ENCODE results near the gene SF1. TPM values are rescaled to one million over a fixed set of nuclear protein-coding genes. Genes with fewer than 3 reads are reported as not detected.

SF1 gene
- total RNA-seq, 3 donors from 2014 or later (not counting 1 experiment from before 2014, with no cell fraction given): 841 to 864 (median 845) TPM

GRCh38 chr11:64767344-64768299 is 10.7 kb downstream of the SF1 start:
- H3K36me3 Mint-ChIP-seq: peaks cover 42% of the 10 kb centered on the region
- H3K4me1 ChIP-seq (ENCODE audit: control insufficient read depth, insufficient read depth, low read length): peaks cover 60% of the 10 kb centered on the region

DNA sequence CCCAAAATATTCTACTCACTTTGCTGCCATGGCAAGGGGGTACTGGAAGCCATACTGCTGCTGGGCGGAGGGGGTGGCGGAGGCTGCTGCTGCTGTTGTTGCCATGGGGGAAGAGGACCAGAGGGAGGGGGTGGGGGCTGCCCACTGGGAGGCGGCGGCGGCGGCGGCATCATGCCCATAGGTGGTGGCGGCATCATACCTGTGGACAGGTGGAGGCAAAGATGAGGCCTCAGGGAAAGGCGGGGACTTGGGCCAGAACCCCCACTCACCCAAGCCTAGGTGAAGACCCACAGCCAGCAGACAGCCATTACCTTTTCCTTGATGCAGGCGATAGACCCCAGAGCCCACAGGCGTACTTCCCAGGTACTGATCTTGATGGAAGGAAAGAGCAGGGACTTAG is 11.5 kb downstream of the SF1 start:
- Histone ChIP-seq H3K9me3 (ENCODE audit: control insufficient read depth, insufficient read depth, low read length) (no peaks in the 10 kb centered on the region), H3K4me1 (ENCODE audit: control insufficient read depth, insufficient read depth, low read length) (peaks cover 68% of the 10 kb centered on the region), H3K27ac (ENCODE audit: low read length) (peak overlapping the region; percentile 51), H3K36me3 (ENCODE audit: control insufficient read depth, insufficient read depth, low read length) (peaks cover 77% of the 10 kb centered on the region), H3K27me3 (ENCODE audit: control insufficient read depth, insufficient read depth, low read length) (no peaks in the 10 kb centered on the region), H3K4me3 (ENCODE audit: low read length) (no peak overlapping the region)
- intact Hi-C loops (cut with micrococcal nuclease): loop anchor here (1.0 kb wide), 1 partner anchor 24 kb away; no protein-coding TSS in a partner anchor
- Mint-ChIP-seq H3K36me3 (peaks cover 35% of the 10 kb centered on the region), H3K27ac (peak overlapping the region; percentile 83 to 95), H3K4me3 (peak overlapping the region; percentile 52), H3K9me3 (no peaks in the 10 kb centered on the region), H3K27me3 (ENCODE audit: low read depth in 2 of 2) (no peaks in the 10 kb centered on the region), H3K4me1 (peaks cover 80 to 88% of the 10 kb centered on the region in 2 donors)
- DNase-seq: no peak
- 94% methylated on average over 11 of the region's 11 CpGs for WGBS (ENCODE audit: insufficient coverage)
- TF ChIP-seq, protein P1, sequence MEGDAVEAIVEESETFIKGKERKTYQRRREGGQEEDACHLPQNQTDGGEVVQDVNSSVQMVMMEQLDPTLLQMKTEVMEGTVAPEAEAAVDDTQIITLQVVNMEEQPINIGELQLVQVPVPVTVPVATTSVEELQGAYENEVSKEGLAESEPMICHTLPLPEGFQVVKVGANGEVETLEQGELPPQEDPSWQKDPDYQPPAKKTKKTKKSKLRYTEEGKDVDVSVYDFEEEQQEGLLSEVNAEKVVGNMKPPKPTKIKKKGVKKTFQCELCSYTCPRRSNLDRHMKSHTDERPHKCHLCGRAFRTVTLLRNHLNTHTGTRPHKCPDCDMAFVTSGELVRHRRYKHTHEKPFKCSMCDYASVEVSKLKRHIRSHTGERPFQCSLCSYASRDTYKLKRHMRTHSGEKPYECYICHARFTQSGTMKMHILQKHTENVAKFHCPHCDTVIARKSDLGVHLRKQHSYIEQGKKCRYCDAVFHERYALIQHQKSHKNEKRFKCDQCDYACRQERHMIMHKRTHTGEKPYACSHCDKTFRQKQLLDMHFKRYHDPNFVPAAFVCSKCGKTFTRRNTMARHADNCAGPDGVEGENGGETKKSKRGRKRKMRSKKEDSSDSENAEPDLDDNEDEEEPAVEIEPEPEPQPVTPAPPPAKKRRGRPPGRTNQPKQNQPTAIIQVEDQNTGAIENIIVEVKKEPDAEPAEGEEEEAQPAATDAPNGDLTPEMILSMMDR (IDR thresholded peaks at IDR 0.05): no peak
- ATAC-seq: no peak

More at GRCh38 chr11:64767344-64768299, 10.7 kb downstream of the SF1 start:
- Histone ChIP-seq H3K27ac (ENCODE audit: low read length) (peak overlapping the region; percentile 51), H3K36me3 (ENCODE audit: control insufficient read depth, insufficient read depth, low read length) (peaks cover 83% of the 10 kb centered on the region), H3K4me3 (ENCODE audit: low read length) (no peak overlapping the region), H3K9me3 (ENCODE audit: control insufficient read depth, insufficient read depth, low read length) (no peaks in the 10 kb centered on the region), H3K27me3 (ENCODE audit: control insufficient read depth, insufficient read depth, low read length) (no peaks in the 10 kb centered on the region)
- peak; percentile 76 to 91 for DNase-seq
- WGBS (ENCODE audit: insufficient coverage): 48% methylated on average over 19 of the region's 19 CpGs
- Mint-ChIP-seq H3K27me3 (ENCODE audit: low read depth in 2 of 2) (no peaks in the 10 kb centered on the region), H3K9me3 (no peaks in the 10 kb centered on the region), H3K4me3 (peak overlapping the region; percentile 52), H3K27ac (peak overlapping the region; percentile 83 to 95), H3K4me1 (peaks cover 80 to 85% of the 10 kb centered on the region in 2 donors)
- ATAC-seq: peak; percentile 39 to 58 (median 42)
- TF ChIP-seq, protein P1 (IDR thresholded peaks at IDR 0.05): peak; percentile 91
- intact Hi-C loops (cut with micrococcal nuclease): loop anchor here (1.0 kb wide), 1 partner anchor 24 kb away; no protein-coding TSS in a partner anchor

GRCh38 chr11:64765851-64766665 is 12.3 kb downstream of the SF1 start:
- DNase-seq: no peak
- Histone ChIP-seq H3K9me3 (ENCODE audit: control insufficient read depth, insufficient read depth, low read length) (no peaks in the 10 kb centered on the region), H3K4me1 (ENCODE audit: control insufficient read depth, insufficient read depth, low read length) (peaks cover 76% of the 10 kb centered on the region), H3K27ac (ENCODE audit: low read length) (peak overlapping the region; percentile 2), H3K36me3 (ENCODE audit: control insufficient read depth, insufficient read depth, low read length) (peaks cover 69% of the 10 kb centered on the region), H3K27me3 (ENCODE audit: control insufficient read depth, insufficient read depth, low read length) (no peaks in the 10 kb centered on the region), H3K4me3 (ENCODE audit: low read length) (no peak overlapping the region)
- intact Hi-C loops (cut with micrococcal nuclease): loop anchor here (2.0 kb wide), 1 partner anchor 13 kb away; the partner anchor contains the start of gene SF1
- TF ChIP-seq, protein P1 (IDR thresholded peaks at IDR 0.05): no peak
- H3K27ac Mint-ChIP-seq: peak overlapping the region; percentile 83 to 95
- 75% methylated on average over 35 of the region's 42 CpGs for WGBS (ENCODE audit: insufficient coverage)
- peak in 2 of 3 donors; percentile 5 to 33 for ATAC-seq
- peaks cover 80 to 87% of the 10 kb centered on the region in 2 donors for H3K4me1 Mint-ChIP-seq
- H3K36me3 Mint-ChIP-seq: peaks cover 27% of the 10 kb centered on the region
- no peaks in the 10 kb centered on the region for H3K9me3 Mint-ChIP-seq
- no peaks in the 10 kb centered on the region for H3K27me3 Mint-ChIP-seq (ENCODE audit: low read depth in 2 of 2)
- peak overlapping the region; percentile 83 for H3K4me3 Mint-ChIP-seq
